Caki2 (cell line): ENCODE data around the gene HMX1. TPM values are rescaled to one million over a fixed set of nuclear protein-coding genes. Genes with fewer than 3 reads are reported as not detected.

Source experiments
- DNase-seq: peaks from one replicate; pipeline ENCODE4 v3.0.0-alpha.2; 2015; ENCODE audit warnings: low read depth
- in situ Hi-C: cut with HindIII; loops from 2 replicates; pipeline ENCODE4 v1.10.0; 2016; ENCODE audit warnings: low sequenced_read_pairs, low pct_unique_long_range_greater_than_20kb, mixed read lengths
- total RNA-seq: library from RNA; depleted of rRNA; stranded (reverse); fragments of >200 nt; shearing (Covaris generic); gene quantifications from 2 replicates; pipeline ENCODE4 v1.2.3, GENCODE V29; 2014; ENCODE audit warnings: low replicate concordance

HMX1 gene
- total RNA-seq, 1 experiment from 2014 or later, result not detected

DNA sequence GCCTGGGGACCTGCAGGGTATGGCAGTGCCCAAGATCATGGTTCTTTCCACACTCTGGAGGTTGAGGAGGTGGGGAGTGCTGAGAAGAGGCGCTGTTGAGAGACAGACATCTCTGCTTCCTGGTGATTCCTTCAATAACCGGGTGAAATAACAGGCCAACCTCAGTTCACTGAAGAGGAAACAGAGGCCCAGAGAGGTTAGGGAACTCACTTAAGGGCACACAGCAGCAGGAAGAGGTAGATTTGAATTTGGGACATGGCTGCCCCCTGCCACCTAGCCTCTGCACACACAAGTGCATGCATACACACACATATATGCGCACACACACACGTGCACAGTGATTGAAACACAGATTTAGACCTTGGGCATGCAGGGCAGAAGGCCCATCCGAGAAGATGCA is 24.9 kb upstream of the HMX1 start:
- no peak for DNase-seq
- in situ Hi-C loops, result no loop called here

DNA sequence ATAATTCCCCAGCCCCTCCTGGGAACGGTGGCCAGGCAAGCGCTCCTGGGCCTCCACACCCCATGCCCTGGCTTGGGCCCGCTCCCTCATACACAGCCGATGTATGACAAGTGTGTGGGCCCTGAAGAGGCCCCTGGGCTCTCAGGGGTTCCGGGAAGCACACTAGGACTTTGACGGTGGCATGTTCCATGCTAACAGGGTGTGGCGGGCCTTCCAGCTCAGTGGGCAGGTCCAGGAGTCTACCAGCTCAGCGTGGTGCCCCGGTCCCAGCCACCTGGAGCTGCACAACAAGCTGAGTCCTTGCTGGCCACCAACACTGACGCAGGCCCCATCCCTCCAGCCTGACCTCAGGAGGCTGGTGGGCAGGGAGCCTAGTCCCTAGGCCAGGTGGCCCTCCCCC is 24.4 kb upstream of the HMX1 start:
- in situ Hi-C loops, result no loop called here

DNA sequence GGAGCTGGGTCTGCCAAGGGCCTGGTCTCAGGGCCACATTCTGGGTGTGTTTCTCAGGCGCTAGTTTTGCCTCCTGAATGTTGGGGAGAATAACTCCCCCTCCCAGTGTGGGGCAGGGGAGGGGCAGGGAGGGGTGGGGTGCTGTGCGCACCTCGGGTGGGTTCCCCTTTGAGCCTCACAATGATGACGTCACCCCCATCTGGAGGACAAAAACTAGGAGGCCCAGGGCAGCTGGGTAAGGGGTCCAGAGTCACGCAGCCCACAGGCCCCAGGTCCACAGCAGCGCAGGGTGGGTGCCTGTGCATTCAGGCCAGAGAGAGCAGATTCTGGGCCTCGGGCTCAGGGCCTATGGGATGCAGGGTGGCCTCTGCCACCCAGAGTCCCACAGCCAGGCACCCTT is 23.7 kb upstream of the HMX1 start:
- in situ Hi-C loops, result no loop called here
- DNase-seq, result no peak

More for the DNA sequence above, 24.4 kb upstream of the HMX1 start:
- no peak for DNase-seq

DNA sequence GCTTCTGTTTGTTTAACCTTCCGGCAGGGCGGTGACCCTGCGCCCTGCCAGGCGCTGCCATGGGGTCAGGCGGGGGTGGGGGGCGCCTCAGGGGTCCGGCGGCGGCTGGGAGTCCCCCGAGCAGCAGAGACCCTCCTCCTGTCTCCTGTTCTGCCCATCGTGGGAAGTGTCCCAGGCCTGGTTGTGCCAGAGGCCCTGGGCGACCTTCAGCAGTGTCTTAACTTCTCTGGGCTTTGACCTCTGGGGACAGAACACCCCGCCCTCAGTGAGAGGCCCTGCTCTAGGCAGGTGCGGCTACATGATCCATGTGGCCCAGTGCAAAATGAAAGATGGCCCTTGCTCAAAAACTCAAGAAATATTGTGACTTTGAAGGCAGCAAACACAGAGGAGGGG is 22.8 kb upstream of the HMX1 start:
- in situ Hi-C loops, result no loop called here
- no peak for DNase-seq

DNA sequence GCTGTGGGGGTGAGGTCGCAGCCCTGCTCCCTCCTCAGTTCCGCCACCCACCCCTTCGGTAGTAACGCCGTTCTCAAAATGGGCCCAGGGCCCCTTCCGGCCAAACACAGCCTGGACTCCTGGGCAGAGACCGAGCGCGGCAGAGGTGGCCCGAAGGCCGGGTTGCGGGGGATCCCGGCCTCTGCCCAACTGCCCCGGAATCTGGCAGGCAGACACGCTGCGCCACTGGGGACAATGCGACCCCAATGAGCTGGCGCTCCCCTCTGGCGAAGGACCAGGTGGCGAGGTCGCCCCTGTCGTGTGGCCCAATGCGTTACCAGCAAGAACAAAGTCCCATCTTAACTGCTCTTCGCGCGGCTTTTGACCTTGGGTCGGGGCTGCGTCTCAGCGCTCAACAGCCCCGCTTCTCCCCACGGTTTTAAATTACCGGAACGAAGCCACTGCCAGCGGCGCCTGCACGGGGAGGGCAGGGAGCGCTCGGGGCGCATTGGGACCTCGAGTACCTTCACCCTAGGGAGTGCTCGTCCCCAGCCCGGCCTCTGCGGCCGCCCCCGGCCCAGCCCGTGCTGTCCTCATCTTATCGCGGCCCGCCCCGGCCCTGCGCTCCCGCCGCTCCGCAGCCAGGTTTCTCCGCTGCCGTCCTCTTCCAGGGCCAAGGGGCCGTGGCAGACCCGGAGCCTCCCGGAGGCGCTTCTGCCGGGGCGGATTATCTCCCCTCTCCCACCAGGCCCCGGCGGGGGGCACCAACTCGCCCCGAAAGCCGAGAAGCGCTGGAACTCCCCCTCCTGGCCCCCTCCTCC is 22.2 kb upstream of the HMX1 start:
- in situ Hi-C loops, result no loop called here

DNA sequence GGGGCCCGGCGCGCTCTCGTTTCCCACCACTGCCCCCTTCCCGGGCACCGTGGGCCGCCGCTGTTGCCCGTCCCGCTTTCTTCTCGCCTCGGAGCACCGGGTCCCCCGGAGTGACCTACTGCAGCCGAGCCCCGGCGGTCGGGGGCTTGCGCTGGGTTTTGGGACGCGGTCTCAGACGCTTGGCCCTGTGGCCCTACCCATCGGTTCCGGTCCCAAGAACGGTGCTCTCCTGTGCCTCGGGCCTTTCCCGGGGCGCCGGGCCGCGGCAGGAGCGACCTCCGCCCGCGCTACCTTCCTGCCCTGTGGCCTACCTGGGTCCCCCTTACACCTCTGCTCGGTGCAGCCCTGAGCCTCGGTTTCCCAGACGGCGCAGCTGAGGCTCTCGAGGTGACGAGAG is 21.6 kb upstream of the HMX1 start:
- no peak for DNase-seq
- in situ Hi-C loops, result no loop called here

More for the DNA sequence above, 22.2 kb upstream of the HMX1 start:
- DNase-seq, result no peak

DNA sequence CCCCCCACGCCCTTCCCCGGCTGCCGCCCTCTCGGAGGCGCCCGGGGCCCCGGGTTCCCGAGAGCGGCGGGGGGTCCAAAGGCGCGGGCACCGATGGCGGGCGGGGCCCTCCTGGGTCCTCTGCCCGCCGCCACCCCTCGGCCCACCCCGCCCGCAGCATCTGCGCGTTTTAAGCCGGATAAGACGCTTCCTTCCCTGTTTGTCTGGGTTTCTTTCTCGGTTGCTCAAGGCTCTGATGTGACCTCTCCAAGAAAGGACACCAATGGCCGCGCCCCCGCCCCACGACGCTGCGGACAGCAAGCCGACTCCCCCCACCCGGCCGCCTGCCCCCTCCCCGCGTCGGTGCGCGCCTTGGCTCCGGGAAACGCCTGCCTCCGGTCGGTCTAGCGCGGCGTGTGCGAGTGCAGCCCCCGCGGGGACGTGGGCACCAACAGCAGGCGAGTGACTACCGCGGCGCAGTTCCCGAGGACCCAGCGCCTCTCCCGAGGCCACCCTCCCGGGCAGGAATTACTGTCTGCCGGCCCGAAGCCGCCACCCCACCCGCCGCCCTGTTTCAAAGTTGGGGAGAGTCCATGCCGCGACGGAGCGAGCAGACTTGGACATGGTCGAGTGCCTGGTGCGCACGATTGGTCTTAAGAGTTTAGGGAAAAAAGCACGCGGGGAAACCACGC is 21.1 kb upstream of the HMX1 start:
- in situ Hi-C loops, result no loop called here
- DNase-seq, result no peak

DNA sequence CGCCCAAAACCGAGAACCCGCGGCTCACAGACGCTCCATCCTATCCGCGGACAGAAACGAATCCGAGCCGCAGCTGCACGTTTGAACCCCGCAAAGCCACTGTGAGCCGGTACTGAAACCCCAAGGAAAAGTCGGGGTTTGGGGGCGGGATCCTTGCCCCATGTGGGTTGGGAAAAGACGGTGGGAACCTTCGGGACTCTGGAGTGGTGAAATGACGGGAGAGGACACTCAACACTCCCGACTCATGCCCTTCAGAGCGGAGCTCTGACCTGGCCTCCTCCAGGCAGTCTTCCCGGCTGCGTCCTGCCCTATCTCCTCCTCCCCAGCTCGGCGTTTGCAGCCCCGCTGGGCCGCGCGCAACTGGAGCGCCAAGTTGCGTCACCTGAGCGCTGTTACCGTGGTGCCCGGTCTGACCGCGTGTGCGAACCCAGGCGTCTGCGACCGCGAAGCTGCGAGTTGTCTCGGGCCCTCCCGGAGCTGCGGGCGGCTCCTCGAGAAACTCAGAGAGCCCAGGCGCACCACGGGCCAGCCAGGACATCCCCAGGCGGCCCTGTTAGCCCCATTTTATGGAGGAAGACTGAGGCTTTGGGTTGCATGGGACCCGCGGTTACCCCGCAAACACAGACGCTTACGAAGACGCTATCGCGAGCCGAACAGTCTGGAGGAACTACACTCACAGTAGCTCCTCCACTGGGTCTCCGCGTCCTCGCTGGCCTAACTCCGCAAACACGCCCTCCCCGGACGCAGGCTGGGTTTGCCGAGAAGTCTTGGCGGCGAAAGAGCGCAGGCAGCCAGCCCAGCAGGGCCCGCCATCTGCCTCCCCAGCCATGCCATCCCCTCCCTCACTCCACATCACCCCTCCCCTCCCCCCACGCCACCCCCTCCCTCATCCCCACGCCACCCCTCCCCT is 20.3 kb upstream of the HMX1 start:
- in situ Hi-C loops, result no loop called here

DNA sequence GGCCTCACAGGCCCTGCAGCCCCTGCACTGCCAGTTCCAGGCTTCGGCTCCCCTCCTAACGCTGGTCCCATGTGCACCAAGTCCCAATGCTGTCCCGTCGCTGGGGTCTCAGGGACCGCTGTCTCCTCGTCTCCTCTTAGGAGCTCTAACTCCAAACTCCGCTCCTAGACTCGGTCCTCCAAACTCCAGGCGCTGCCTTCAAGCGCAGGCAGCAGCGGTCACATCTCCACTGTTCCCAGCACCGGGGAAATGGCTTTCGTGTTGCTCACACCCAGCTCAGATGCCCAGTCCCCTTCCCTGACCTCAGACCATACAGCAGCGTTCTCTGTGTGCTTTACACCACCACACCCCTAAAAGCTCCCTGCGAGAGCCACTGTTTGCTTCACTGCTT is 19.6 kb upstream of the HMX1 start:
- in situ Hi-C loops, result no loop called here
- DNase-seq, result no peak

More for the DNA sequence above, 20.3 kb upstream of the HMX1 start:
- DNase-seq, result no peak

DNA sequence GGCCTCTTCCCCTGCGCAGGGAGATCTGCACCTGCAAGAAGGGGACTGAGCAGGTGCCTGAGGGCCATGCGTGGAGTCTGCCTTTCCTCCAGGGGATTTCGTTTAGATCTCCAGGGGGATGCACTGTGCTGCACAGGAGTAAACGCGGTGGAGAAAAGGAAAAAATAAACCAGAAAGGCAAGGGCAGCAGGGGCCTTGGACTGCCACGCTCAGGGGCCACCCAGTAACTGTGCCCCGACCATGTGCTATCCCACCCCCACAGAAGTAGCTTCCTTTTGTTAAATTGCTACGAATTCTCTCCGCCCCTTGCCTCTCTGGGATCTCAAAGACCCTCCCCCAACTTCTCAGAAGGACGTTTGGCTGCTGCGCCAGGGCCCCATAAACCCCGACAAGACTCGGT is 17.2 kb upstream of the HMX1 start:
- in situ Hi-C loops, result no loop called here

DNA sequence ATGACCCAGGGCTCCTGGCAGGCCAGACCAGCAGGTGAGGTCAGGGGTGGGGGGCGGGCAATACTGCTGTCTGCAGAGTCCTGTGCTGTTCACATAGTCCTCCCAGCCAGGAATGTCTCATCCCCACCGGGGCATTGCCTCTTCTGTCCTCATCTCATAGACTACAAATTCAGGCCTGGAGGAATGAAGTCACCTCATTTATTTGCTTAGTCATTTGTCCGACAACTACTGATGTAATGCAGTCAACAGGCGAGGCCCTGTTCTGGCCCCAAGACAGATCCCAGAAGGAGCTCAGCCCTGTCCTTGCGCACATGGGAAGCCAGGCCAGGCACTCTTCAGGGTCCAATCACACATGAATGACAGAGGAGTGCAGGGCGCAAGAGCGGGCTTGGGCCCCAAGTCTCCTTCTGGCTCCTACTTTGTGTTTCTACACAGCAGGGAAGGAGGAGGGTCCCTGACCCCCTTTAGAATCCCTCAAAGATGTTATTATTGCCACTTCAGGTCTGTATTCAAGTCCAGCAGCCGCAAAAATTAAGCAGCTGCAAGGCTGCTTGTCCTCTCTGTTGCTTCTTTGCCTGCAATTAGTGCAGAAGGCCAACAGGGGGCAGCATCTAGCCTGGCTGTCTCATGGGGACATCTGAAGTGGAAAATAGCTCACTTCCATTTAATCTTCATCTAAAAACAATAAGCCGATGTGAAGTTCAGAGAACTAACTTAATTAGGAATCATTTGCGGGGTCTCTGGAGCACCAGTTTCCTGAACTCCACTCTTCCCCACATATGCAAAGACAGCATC is 15.2 kb upstream of the HMX1 start:
- no peak for DNase-seq
- in situ Hi-C loops, result no loop called here

More for the DNA sequence above, 17.2 kb upstream of the HMX1 start:
- no peak for DNase-seq

DNA sequence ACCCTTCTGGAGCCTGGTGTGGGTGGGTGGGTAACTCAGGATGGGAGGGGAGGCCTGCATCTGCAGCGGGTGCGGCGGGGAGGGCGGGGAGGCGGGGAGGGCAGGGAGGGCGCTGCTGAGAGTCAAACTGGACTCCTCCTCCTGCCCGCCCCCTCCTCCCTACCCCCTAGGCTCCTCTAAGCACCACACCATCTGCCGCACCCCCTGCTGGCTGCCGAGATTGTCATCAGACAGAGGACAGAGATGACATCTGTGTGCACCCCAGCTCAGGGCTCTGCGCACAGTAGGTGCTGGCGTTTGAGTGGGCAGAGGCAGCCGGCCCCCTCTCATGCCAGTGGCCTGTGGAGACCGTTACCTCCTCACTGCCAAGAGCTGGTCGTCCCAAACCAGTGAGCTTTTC is 10.6 kb upstream of the HMX1 start:
- DNase-seq, result no peak
- in situ Hi-C loops, result no loop called here

DNA sequence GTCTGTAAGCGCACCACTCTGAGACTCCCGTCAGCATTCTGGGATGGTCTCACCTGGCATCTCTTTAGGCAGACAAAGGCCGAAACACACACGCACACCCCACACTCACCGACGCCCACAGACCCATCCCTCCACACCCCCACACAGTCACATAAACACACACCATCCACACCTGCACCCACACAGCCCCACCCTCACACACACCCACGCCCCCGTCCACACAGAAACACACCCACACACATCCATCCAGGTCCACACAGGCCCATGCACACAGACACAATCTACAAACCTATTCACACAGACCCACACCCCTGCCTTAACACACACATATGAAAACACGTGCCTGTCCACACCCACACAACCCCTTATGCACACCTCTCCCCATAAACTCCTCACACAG is 9.2 kb upstream of the HMX1 start:
- in situ Hi-C loops, result no loop called here
- DNase-seq, result no peak

DNA sequence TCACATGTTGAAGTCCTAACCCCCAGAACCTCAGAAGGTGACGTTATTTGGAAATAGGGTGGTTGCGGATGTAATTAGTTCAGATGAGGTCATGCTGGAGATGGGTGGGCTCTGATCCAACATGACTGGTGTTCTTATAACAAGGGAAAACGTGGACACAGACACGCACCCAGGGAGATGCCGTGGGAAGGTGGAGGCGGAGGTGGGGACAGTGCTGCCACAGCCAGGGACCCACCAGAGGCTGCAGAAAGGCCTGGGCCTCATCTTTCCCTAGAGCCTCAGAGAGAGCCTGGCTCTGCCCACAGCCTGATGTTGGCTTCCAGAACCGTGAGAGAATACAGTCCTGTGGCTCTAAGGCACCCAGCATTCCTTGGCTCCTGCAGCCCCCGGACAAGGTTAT is 7.9 kb upstream of the HMX1 start:
- no peak for DNase-seq
- in situ Hi-C loops, result no loop called here

DNA sequence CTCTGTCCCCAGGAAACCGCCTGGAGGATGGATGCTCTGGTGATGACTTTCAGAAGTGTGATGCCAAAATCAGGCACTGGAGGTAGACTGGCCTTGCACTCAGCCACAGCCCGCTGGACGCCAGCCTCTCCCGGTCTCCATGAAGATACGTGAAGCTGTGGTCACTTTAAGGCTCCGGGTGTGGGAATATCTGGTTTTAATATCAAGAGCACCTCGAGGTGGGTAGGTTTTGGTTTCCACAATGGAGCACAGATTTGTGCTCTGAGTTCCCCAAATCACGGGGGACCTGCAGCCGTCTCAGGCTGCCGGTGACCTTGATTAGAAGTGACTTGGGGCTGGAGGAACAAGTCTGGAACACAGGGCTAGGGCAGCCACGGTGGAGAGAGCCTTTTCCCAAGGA is 6.8 kb upstream of the HMX1 start:
- in situ Hi-C loops, result no loop called here
- DNase-seq, result no peak

DNA sequence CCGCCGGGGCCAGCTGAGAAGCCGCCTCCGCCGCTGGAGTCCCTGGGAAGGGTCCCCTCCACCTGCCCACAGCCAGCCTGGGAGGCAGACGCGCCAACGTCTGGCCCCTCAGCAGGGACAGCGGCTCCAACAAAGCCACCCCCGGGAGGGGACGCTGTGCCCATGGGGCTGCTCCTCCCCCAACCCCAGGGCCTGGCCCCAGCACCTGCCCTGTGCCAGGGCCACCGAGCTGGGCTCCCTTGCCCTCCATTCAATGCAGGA is 6.1 kb upstream of the HMX1 start:
- in situ Hi-C loops, result no loop called here
- no peak for DNase-seq

DNA sequence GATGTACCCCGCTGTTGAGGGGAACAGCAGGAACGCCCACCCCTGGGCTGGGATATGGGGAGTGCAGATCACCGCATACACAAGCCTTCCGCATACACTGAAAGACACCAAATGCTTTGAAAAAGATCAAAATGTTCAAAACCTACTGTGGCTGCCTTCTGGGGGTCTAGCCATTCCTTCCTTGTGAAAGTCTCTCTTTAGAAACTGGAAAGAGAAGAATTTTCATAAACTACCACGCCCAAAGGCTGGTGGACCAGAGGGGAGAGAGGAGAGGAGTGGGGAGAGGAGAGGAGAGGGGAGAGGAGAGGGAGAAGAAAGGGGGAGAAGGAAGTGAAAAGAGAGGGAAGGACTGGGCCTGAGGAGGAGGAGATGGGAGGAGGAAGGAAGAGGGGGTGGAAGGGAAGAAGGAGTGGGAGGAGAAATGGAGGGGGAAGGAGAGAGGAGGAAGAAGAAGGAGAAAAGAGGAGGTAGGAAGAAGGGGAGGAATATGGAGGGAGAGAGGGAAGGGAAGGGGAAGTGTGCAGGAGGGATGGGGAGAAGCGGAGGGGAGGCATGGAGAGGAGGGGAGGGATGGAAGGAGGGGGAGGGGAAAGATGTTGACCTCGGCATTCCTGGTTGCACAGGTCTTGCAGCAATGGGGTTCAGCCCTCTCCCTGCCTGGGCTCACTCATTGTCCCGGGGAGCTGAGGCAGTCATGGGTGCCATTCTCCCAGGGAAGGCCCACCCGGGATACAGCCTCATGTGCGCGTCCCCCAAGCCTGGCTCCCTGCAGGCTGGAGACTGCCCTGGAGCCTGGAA is 5.5 kb upstream of the HMX1 start:
- DNase-seq, result no peak
- in situ Hi-C loops, result no loop called here
